ENCODE measurements around the gene SERP2. TPM values are rescaled to one million over a fixed set of nuclear protein-coding genes. Genes with fewer than 3 reads are reported as not detected.

Gene SERP2
- total and polyA plus RNA-seq, 10 of the 15 experiments (the other 5 are each of a cell fraction or from before 2014, with no cell fraction given), result not detected

- ChIA-PET POLR2A (no interaction called here), RAD21 (ENCODE audit: unreplicated experiment) (no interaction called here), CTCF (interaction anchor here (1.2 kb wide), 1 partner anchor 47 kb away, joined by 3 read pairs; no protein-coding TSS in a partner anchor), SMC1A (ENCODE audit: uncharacterized antibody, unreplicated experiment) (interaction anchor here (0.8 kb wide), 1 partner anchor 16 kb away, joined by 3 read pairs; no protein-coding TSS in a partner anchor)
- BruUV-seq (replicated peaks), result no TSS peak
- no peak for FAIRE-seq
- Histone ChIP-seq H3K9ac (ENCODE audit: control insufficient read depth, insufficient read depth, low read length) (no peak overlapping the region), H3K27me3 (replicated peaks in 1 of 2; ENCODE audit: control insufficient read depth in 2 of 2, insufficient read depth in 2 of 2, low read length in 1 of 2) (no peaks in the 10 kb centered on the region), H3K4me2 (ENCODE audit: control insufficient read depth, insufficient read depth) (no peak overlapping the region), H3K9me3 (replicated peaks; ENCODE audit: control insufficient read depth, insufficient read depth, low read length) (no peaks in the 10 kb centered on the region), H3K27ac (ENCODE audit: control insufficient read depth, insufficient read depth) (no peak overlapping the region), H3K36me3 (ENCODE audit: control insufficient read depth in 2 of 2, insufficient read depth in 2 of 2, low read length in 1 of 2) (no peaks in the 10 kb centered on the region), H3K4me1 (ENCODE audit: control insufficient read depth, insufficient read depth, low read length) (no peaks in the 10 kb centered on the region), H2AFZ (ENCODE audit: control insufficient read depth, low read depth, low read length) (no peak overlapping the region), H4K20me1 (ENCODE audit: control insufficient read depth, insufficient read depth) (no peaks in the 10 kb centered on the region), H3K79me2 (ENCODE audit: control insufficient read depth, insufficient read depth, low read length) (no peaks in the 10 kb centered on the region), H3K4me3 (no peak overlapping the region)
- 80% methylated on average over 3 of the region's 3 CpGs for WGBS (ENCODE audit: insufficient coverage, insufficient replicate concordance, low lambda C conversion rate, missing lambda C conversion rate)
- no peak for DNase-seq (ENCODE audit: low read depth, low spot score)
- no peak for ATAC-seq
- in situ Hi-C loops (cut with MboI), result no loop called here
- intact Hi-C loops (cut with micrococcal nuclease; ENCODE audit: unreplicated experiment), result no loop called here
- TF ChIP-seq EZH2 (IDR thresholded peaks at IDR 0.05; ENCODE audit: borderline replicate concordance, control insufficient read depth, low read depth, low read length) (no peak), RELB (IDR thresholded peaks at IDR 0.05; ENCODE audit: low read depth) (no peak), PKNOX1 (IDR thresholded peaks at IDR 0.05) (no peak), IRF3 (IDR thresholded peaks at IDR 0.05) (no peak), USF2 (IDR thresholded peaks at IDR 0.05; ENCODE audit: borderline replicate concordance, low read depth, low read length) (no peak), CEBPZ (IDR thresholded peaks at IDR 0.05; ENCODE audit: low read depth, low read length) (no peak), NRF1 (conservative IDR thresholded peaks at IDR 0.05; ENCODE audit: low read depth, low read length) (no peak), TARDBP (IDR thresholded peaks at IDR 0.05; ENCODE audit: borderline replicate concordance) (no peak), SMC3 (IDR thresholded peaks at IDR 0.05; ENCODE audit: borderline replicate concordance, low read length) (no peak), POLR2AphosphoS2 (IDR thresholded peaks at IDR 0.05; ENCODE audit: low read depth, low read length) (no peak), RBBP5 (conservative IDR thresholded peaks at IDR 0.05) (no peak), STAT3 (IDR thresholded peaks at IDR 0.05; ENCODE audit: low read depth, low read length) (no peak)
These were observed 21.4 kb upstream of the SERP2 start for GRCh38 chr13:44352202-44352601.

Measured in GM12878 (cell line).